Glutamatergic neuron (in vitro differentiated cells): ENCODE data around the gene CHMP3. TPM values are rescaled to one million over a fixed set of nuclear protein-coding genes. Genes with fewer than 3 reads are reported as not detected.

ENCODE experiments used
- DNase-seq: peaks from one replicate; pipeline ENCODE4 v3.0.0; 2022
- H3K27ac Mint-ChIP-seq: one replicate; pipeline ENCODE4 v1.8.0; 2020; ENCODE audit warnings: mild to moderate bottlenecking, mixed read lengths, inconsistent platforms; ENCODE audit not compliant: unreplicated experiment
- H3K27me3 Mint-ChIP-seq: one replicate; pipeline ENCODE4 v1.8.0; 2020; ENCODE audit warnings: mild to moderate bottlenecking, moderate library complexity, mixed read lengths, inconsistent platforms; ENCODE audit not compliant: unreplicated experiment
- H3K36me3 Mint-ChIP-seq: one replicate; pipeline ENCODE4 v1.8.0; 2020; ENCODE audit warnings: mild to moderate bottlenecking, mixed read lengths, inconsistent platforms; ENCODE audit not compliant: unreplicated experiment
- H3K4me1 Mint-ChIP-seq: one replicate; pipeline ENCODE4 v1.8.0; 2020; ENCODE audit warnings: mild to moderate bottlenecking, low read depth, mixed read lengths, inconsistent platforms; ENCODE audit not compliant: unreplicated experiment
- H3K4me3 Mint-ChIP-seq: one replicate; pipeline ENCODE4 v1.8.0; 2020; ENCODE audit warnings: mild to moderate bottlenecking, mixed read lengths, inconsistent platforms; ENCODE audit not compliant: unreplicated experiment
- H3K9me3 Mint-ChIP-seq: one replicate; pipeline ENCODE4 v1.8.0; 2020; ENCODE audit warnings: mild to moderate bottlenecking, moderate library complexity, mixed read lengths, inconsistent platforms; ENCODE audit not compliant: unreplicated experiment
- total RNA-seq: library from RNA; stranded (reverse); fragmentation: NEBNext Ultra II Directional; extraction: Animal tissue kit (Norgen Biotek cat#: 25700); gene quantifications from one replicate; pipeline ENCODE4 v1.2.1, GENCODE V29; 2021; ENCODE audit not compliant: unreplicated experiment
- TF ChIP-seq, protein P1 (sequence below): fragments of 200-600 bp; sonication (generic); IDR thresholded peaks from one replicate; pipeline ENCODE4 v1.5.0; 2021; ENCODE audit not compliant: partially characterized antibody, unreplicated experiment

The CHMP3 gene
- total RNA-seq, 1 donor from 2014 or later: 68.4 TPM

DNA sequence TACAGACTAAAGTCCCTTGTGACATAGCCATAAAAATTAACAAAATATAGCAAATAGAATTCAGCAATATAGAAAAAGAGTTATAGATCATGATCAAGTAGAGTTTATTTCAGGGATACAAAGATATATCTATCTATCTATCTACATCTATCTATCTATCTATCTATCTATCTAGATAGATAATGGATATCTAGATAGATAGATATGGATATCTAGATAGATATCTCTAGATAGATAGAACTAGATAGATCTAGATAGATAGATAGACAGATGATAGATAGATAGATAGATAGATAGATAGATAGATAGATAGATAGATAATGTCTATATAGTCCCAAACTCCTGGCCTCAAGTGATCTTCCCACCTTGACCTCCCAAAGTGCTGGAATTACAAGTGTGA lies 17.3 kb upstream of the CHMP3 start:
- Mint-ChIP-seq H3K27me3 (no peaks in the 10 kb centered on the region), H3K4me1 (no peaks in the 10 kb centered on the region), H3K27ac (no peak overlapping the region), H3K4me3 (no peak overlapping the region), H3K36me3 (no peaks in the 10 kb centered on the region), H3K9me3 (no peaks in the 10 kb centered on the region)
- TF ChIP-seq, protein P1, sequence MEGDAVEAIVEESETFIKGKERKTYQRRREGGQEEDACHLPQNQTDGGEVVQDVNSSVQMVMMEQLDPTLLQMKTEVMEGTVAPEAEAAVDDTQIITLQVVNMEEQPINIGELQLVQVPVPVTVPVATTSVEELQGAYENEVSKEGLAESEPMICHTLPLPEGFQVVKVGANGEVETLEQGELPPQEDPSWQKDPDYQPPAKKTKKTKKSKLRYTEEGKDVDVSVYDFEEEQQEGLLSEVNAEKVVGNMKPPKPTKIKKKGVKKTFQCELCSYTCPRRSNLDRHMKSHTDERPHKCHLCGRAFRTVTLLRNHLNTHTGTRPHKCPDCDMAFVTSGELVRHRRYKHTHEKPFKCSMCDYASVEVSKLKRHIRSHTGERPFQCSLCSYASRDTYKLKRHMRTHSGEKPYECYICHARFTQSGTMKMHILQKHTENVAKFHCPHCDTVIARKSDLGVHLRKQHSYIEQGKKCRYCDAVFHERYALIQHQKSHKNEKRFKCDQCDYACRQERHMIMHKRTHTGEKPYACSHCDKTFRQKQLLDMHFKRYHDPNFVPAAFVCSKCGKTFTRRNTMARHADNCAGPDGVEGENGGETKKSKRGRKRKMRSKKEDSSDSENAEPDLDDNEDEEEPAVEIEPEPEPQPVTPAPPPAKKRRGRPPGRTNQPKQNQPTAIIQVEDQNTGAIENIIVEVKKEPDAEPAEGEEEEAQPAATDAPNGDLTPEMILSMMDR: no peak
- DNase-seq: no peak

- no peak for DNase-seq
- no peaks in the 10 kb centered on the region for H3K27me3 Mint-ChIP-seq
- no peak overlapping the region for H3K27ac Mint-ChIP-seq
- H3K9me3 Mint-ChIP-seq: no peaks in the 10 kb centered on the region
- H3K36me3 Mint-ChIP-seq: no peaks in the 10 kb centered on the region
- TF ChIP-seq, protein P1: no peak
- H3K4me3 Mint-ChIP-seq: no peak overlapping the region
- no peaks in the 10 kb centered on the region for H3K4me1 Mint-ChIP-seq
These were observed 14.7 kb upstream of the CHMP3 start for GRCh38 chr2:86577817-86578456.

DNA sequence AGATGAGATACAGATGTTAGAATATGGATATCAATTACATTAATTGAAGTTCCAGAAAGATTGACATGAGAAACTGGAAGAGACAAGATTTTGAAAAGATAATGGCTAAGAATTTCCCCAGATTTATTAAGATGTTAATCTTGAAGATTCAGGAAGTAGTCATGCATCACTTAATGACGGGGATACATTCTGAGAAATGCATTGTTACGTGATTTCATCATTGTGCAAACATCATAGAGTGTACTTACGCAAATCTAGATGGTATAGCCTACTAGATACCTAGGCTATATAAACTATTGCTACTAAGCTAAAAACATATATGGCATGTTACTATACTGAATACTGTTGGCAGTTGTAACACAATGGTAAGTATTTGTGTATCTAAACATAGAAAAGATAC lies 6.8 kb upstream of the CHMP3 start:
- Mint-ChIP-seq H3K9me3 (peaks cover 2% of the 10 kb centered on the region), H3K36me3 (peaks cover 4% of the 10 kb centered on the region), H3K4me3 (no peak overlapping the region), H3K4me1 (no peaks in the 10 kb centered on the region), H3K27me3 (no peaks in the 10 kb centered on the region), H3K27ac (no peak overlapping the region)
- DNase-seq: no peak
- TF ChIP-seq, protein P1: no peak

GRCh38 chr2:86566821-86567190 lies 3.6 kb upstream of the CHMP3 start:
- H3K36me3 Mint-ChIP-seq: peaks cover 8% of the 10 kb centered on the region
- peaks cover 15% of the 10 kb centered on the region for H3K9me3 Mint-ChIP-seq

GRCh38 chr2:86566158-86566820 lies 3.0 kb upstream of the CHMP3 start:
- Mint-ChIP-seq H3K27me3 (peaks cover 7% of the 10 kb centered on the region), H3K4me1 (peaks cover 10% of the 10 kb centered on the region), H3K4me3 (no peak overlapping the region), H3K36me3 (peaks cover 8% of the 10 kb centered on the region), H3K27ac (no peak overlapping the region), H3K9me3 (peaks cover 15% of the 10 kb centered on the region)
- TF ChIP-seq, protein P1: no peak
- no peak for DNase-seq

More at GRCh38 chr2:86566821-86567190, 3.6 kb upstream of the CHMP3 start:
- TF ChIP-seq, protein P1: no peak
- Mint-ChIP-seq H3K4me3 (no peak overlapping the region), H3K27ac (no peak overlapping the region), H3K4me1 (peaks cover 9% of the 10 kb centered on the region), H3K27me3 (peaks cover 7% of the 10 kb centered on the region)
- DNase-seq: no peak
